Thyroid gland (tissue), 4 donors: ENCODE results near the gene OLFM1. TPM values are rescaled to one million over a fixed set of nuclear protein-coding genes. Genes with fewer than 3 reads are reported as not detected.

Experiments
- DNase-seq, 2 donors: peaks; one replicate each; pipeline ENCODE4 v3.0.0-alpha.2; 2019
- H3K27ac ChIP-seq, 3 donors: fragments of 200-600 bp; sonication (generic); 1 replicate in 2 of 3; 2 replicates in 1 of 3; pipeline ENCODE4 v1.5.1; 2016 to 2019; ENCODE audit warnings: mild to moderate bottlenecking in 1 of 3, moderate library complexity in 1 of 3
- H3K27me3 ChIP-seq: fragments of 200-600 bp; sonication (generic); one replicate; pipeline ENCODE4 v1.5.1; 2019
- H3K36me3 ChIP-seq, 2 donors: fragments of 200-600 bp; sonication (generic); one replicate each; pipeline ENCODE4 v1.5.1; 2016 to 2019
- H3K4me1 ChIP-seq, 2 donors: fragments of 200-600 bp; sonication (generic); one replicate each; pipeline ENCODE4 v1.5.1; 2017 to 2019
- H3K4me3 ChIP-seq, 3 donors: fragments of 200-600 bp; sonication (generic); replicated peaks in 1 of 3; 1 replicate in 2 of 3; 2 replicates in 1 of 3; pipeline ENCODE4 v1.5.1; 2016; ENCODE audit warnings: mild to moderate bottlenecking in 1 of 3
- H3K9me3 ChIP-seq: fragments of 200-600 bp; sonication (generic); one replicate; pipeline ENCODE4 v1.5.1; 2017
- CTCF ChIP-seq, 6 experiments: fragments of 200-600 bp in 3 of 6; fragments of 450-650 bp in 3 of 6; sonication (generic) in 3 of 6; IDR thresholded peaks; one replicate each; pipeline ENCODE4 v1.5.1; 2016 to 2019; ENCODE audit warnings: antibody characterized with exemption in 6 of 6, mild to moderate bottlenecking in 2 of 6, inconsistent platforms in 1 of 6, moderate library complexity in 1 of 6
- POLR2A ChIP-seq, 2 donors: fragments of 450-650 bp; IDR thresholded peaks; one replicate each; pipeline ENCODE4 v1.6.1; 2017; ENCODE audit warnings: antibody characterized with exemption in 2 of 2, mild to moderate bottlenecking in 2 of 2, moderate library complexity in 1 of 2
- WGBS, 2 donors: methylation state at CpG; one replicate each; pipeline ENCODE4 v1.1.5; 2017; 5-methylcytosine and 5-hydroxymethylcytosine counted together
- intact Hi-C: fragments of 100-400 bp; cut with DNase I; formaldehyde crosslinking; loops from one replicate; pipeline ENCODE4 v1.15.1; 2023
- total RNA-seq, 4 donors: library from RNA; depleted of rRNA; stranded (reverse); fragments of >200 nt; gene quantifications; one replicate each; pipeline ENCODE4 v1.2.3, GENCODE V29; 2016

OLFM1 gene
- total RNA-seq, 4 donors from 2014 or later, result 7.2 to 25.8 (median 17.4) TPM

GRCh38 chr9:135136991-135137832 is 49.7 kb downstream of the OLFM1 start:
- peak; percentile 13 to 25 for DNase-seq
- WGBS, 2 donors, result 36 to 40% methylated on average over 13 to 18 of the region's 18 CpGs
- Histone ChIP-seq H3K9me3 (no peaks in the 10 kb centered on the region), H3K4me1 (peaks cover 0 to 6% of the 10 kb centered on the region in 2 donors), H3K27ac (no peak overlapping the region), H3K27me3 (no peaks in the 10 kb centered on the region), H3K36me3 (no peaks in the 10 kb centered on the region), H3K4me3 (no peak overlapping the region)
- TF ChIP-seq CTCF (IDR thresholded peaks at IDR 0.05) (no peak), POLR2A (IDR thresholded peaks at IDR 0.05) (no peak)
- intact Hi-C loops, result no loop called here

GRCh38 chr9:135138078-135138855 is 50.8 kb downstream of the OLFM1 start:
- Histone ChIP-seq H3K4me3 (no peak overlapping the region), H3K9me3 (no peaks in the 10 kb centered on the region), H3K4me1 (peaks cover 0 to 6% of the 10 kb centered on the region in 2 donors), H3K36me3 (no peaks in the 10 kb centered on the region), H3K27ac (no peak overlapping the region), H3K27me3 (no peaks in the 10 kb centered on the region)
- TF ChIP-seq CTCF (IDR thresholded peaks at IDR 0.05), result no peak
- no peak for TF ChIP-seq POLR2A (IDR thresholded peaks at IDR 0.05)
- intact Hi-C loops, result no loop called here
- WGBS, 2 donors, result 83 to 89% methylated on average over 7 to 10 of the region's 10 CpGs
- DNase-seq, result no peak

GRCh38 chr9:135139366-135139959 is 52.0 kb downstream of the OLFM1 start:
- TF ChIP-seq CTCF (IDR thresholded peaks at IDR 0.05) (no peak), POLR2A (IDR thresholded peaks at IDR 0.05) (no peak)
- intact Hi-C loops, result no loop called here
- H3K9me3 ChIP-seq, result no peaks in the 10 kb centered on the region
- H3K4me1 ChIP-seq, result peaks cover 0 to 6% of the 10 kb centered on the region in 2 donors
- H3K27ac ChIP-seq, result no peak overlapping the region
- WGBS, 2 donors, result 90 to 96% methylated on average over 2 of the region's 2 CpGs
- no peak overlapping the region for H3K4me3 ChIP-seq
- no peaks in the 10 kb centered on the region for H3K27me3 ChIP-seq
- H3K36me3 ChIP-seq, result no peaks in the 10 kb centered on the region
- DNase-seq, result no peak

GRCh38 chr9:135141183-135141774 is 53.8 kb downstream of the OLFM1 start:
- Histone ChIP-seq H3K36me3 (no peaks in the 10 kb centered on the region), H3K27ac (no peak overlapping the region), H3K4me3 (no peak overlapping the region), H3K9me3 (no peaks in the 10 kb centered on the region), H3K4me1 (peaks cover 0 to 6% of the 10 kb centered on the region in 2 donors), H3K27me3 (no peaks in the 10 kb centered on the region)
- no peak for TF ChIP-seq POLR2A (IDR thresholded peaks at IDR 0.05)
- TF ChIP-seq CTCF (IDR thresholded peaks at IDR 0.05), result no peak
- WGBS, 2 donors, result 88 to 93% methylated on average over 2 of the region's 2 CpGs
- intact Hi-C loops, result no loop called here
- no peak for DNase-seq
